ENCODE data around the gene CATSPERD.

The CATSPERD gene

DNA sequence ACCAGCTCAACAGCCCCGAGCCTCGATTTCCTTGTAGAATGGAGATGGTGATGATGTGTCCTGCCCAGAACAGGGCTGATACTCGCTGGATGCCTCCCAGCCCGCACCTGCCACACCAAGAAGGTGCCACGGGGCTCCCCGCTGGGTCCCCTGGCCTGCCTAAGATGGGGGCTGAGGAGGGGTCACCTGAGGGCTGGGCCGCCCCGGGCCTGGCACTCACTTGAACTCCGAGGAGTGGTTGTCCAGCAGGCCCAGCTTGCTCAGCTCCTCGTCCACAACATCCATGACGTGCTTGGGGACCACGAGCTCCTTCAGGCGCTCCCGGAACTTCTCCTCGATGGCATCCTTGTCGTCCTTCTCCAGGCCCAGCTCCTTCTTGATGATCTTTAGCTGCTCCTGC, 14.9 kb upstream of the CATSPERD start:
- H3K4me3 ChIP-seq (ENCODE audit: low read depth, low read length) = no peak overlapping the region
- TF ChIP-seq, protein P1, sequence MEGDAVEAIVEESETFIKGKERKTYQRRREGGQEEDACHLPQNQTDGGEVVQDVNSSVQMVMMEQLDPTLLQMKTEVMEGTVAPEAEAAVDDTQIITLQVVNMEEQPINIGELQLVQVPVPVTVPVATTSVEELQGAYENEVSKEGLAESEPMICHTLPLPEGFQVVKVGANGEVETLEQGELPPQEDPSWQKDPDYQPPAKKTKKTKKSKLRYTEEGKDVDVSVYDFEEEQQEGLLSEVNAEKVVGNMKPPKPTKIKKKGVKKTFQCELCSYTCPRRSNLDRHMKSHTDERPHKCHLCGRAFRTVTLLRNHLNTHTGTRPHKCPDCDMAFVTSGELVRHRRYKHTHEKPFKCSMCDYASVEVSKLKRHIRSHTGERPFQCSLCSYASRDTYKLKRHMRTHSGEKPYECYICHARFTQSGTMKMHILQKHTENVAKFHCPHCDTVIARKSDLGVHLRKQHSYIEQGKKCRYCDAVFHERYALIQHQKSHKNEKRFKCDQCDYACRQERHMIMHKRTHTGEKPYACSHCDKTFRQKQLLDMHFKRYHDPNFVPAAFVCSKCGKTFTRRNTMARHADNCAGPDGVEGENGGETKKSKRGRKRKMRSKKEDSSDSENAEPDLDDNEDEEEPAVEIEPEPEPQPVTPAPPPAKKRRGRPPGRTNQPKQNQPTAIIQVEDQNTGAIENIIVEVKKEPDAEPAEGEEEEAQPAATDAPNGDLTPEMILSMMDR (IDR thresholded peaks at IDR 0.05; ENCODE audit: low read depth, low read length) = no peak

DNA sequence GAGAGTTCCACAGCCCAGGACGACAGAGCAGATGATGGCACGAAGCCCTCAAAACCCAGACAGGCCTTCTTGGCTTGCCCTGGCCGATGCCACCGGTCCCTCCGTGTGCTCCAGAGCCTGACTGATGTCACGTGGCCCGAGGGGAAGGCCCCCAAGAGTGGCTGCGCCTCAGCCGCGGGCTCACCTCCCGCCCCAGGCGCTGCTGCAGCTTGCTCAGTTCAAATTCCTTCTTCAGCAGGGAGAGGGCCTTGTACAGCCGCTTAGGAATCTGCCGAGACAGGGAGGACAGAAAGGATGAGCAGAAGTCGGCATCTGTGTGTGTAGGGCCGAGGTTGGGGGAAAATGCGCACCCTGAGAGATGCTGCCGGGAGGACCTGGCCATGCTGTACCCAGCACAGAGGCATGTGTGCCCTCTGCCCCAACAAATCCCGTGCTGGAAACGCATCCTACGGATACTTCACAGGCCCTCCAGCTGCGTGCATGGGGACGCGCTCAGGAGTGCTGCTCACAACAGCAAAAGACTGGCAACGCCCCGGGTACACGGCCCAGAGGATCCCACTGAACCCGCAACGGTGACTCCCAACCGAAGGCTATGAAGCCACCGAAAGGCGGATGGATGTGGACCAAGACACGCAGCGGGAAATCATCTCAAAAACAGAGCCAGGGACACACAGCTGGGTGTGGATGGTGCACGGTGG, 13.4 kb upstream of the CATSPERD start:
- no peak overlapping the region for H3K4me3 ChIP-seq (ENCODE audit: low read depth, low read length)
- TF ChIP-seq, protein P1 (IDR thresholded peaks at IDR 0.05; ENCODE audit: low read depth, low read length) = no peak

DNA sequence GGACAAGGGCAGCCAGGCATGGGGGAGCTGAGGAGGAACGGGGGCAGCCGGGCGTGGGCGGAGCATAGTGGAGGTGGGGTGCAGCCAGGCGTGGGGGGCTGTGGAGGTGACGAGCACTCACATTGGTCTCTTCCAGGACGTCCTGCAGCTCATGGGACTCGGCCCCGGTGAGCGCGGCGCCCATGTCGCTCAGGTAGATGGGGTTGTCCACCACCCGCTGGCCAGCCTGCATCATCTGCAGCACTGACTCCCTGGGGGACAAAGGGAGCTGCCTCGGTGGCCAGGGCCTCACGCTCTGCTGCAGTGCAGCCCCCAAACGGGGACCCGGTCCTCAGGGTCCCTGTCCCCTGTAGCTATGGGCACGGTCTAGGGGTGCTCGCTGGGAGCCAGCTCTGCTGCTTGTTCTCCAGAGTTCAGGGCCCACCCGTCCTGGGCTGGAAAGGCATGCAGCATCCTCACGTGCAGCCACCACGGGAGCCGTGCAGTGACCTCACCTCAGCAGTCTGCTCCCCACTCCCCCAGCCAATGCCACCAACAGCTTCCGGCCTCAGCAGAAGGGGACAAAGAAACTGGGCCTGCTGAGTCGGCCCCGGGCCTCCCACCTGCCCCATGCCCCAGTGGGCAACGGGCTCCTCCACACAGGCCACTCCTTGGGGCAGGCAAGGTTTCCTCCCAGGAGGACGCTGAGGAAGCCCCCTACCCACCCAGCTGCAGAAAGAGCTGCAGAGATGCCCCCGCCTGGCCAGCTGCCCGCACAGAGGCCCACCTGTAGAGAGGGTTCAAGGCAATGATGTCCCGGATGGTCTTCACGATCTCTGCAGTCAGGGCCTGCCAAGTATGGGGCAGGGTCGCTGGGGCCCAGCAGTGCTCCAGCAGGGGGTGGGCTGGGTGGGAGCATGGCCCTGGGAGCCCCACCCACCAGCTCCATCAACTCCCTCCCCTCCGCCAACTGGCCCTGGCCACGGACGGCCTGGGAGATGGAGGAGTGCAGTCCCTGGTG, 12.6 kb upstream of the CATSPERD start:
- no peak overlapping the region for H3K4me3 ChIP-seq (ENCODE audit: low read depth, low read length)
- TF ChIP-seq, protein P1 (IDR thresholded peaks at IDR 0.05; ENCODE audit: low read depth, low read length) = no peak

DNA sequence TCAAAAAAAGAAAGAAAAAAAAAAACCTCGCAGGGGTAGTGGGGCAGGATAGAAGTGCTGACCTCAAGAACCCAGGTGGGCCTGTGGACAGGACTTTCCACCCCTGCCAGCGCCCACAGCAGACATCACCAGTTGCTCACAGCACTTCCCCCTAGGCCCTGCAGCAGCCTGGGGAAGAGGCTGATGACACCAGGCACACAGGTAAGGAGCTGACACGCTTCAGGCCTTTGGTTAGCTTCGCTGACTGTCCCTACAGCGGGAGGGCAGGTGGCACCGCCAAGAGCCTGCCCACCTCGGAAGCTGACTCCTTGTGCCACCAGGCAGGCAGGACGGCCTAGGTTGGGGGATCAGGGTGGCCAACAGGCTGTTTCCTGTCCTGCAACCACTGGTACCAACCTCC, 9.4 kb upstream of the CATSPERD start:
- H3K4me3 ChIP-seq (ENCODE audit: low read depth, low read length) = no peak overlapping the region
- TF ChIP-seq, protein P1 (IDR thresholded peaks at IDR 0.05; ENCODE audit: low read depth, low read length) = no peak

DNA sequence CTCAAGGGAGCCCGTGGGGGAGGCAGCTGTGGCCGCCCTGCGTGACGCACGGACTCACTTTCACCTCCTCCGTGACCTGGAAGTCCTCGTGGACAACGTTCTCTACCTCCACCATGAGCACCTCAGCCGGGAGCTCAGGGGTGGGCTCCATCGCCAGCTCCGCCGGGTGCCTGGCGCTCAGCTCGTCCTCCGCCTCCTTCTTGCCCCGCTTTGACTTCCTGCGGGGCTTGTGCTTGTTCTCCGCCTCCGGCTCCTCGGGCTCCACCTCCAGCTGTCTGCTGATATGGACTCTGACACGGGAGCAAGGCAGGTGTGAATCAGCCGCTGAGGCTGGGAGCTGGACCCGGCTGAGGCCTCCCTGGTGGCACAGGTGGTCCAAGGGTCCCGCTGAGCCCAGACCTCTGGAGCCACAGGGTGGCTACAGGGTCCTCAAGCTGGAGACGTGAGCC, 8.7 kb upstream of the CATSPERD start:
- TF ChIP-seq, protein P1 (IDR thresholded peaks at IDR 0.05; ENCODE audit: low read depth, low read length) = no peak

DNA sequence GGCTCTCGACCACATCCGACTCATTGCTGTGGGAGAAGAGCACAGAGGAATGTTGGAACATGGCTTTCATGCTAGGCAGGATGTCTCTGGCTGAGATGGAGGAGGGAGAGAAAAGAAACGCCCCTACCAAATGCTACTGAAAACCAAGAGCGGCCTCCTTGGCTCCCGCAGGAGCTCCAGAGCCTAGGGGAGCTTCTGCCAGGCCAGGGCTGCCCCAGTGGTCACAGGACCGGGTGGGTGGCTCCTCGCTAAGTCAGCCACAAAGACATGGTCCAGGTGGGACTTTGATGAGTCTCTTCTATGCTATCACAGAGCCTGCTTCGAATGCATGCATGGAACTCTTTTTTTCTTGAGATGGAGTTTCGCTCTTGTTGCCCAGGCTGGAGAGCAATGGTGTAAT, 7.2 kb upstream of the CATSPERD start:
- TF ChIP-seq, protein P1 (IDR thresholded peaks at IDR 0.05; ENCODE audit: low read depth, low read length) = no peak
- no peak overlapping the region for H3K4me3 ChIP-seq (ENCODE audit: low read depth, low read length)

More for the DNA sequence above, 8.7 kb upstream of the CATSPERD start:
- H3K4me3 ChIP-seq (ENCODE audit: low read depth, low read length) = no peak overlapping the region

DNA sequence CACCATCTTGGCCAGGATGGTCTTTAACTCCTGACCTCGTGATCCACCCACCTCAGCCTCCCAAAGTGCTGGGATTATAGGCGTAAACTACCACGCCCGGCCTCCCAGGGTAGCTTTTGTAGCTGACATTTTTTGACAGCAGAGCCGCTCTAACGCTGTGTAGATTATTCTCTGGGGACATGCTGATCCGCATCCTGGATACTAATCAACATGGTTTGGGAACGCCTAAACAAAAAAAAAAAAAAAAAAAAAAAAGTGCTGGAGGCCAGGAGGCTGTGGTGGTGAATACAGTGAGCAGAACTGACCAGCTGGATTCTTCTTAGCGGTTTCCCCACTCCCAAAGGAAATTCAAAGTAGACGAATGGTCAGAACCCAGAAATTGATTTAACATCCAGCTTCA, 5.6 kb upstream of the CATSPERD start:
- TF ChIP-seq, protein P1 (IDR thresholded peaks at IDR 0.05; ENCODE audit: low read depth, low read length) = no peak
- H3K4me3 ChIP-seq (ENCODE audit: low read depth, low read length) = no peak overlapping the region
